Measurements from ENCODE around the gene IFNAR2.

The IFNAR2 gene

DNA sequence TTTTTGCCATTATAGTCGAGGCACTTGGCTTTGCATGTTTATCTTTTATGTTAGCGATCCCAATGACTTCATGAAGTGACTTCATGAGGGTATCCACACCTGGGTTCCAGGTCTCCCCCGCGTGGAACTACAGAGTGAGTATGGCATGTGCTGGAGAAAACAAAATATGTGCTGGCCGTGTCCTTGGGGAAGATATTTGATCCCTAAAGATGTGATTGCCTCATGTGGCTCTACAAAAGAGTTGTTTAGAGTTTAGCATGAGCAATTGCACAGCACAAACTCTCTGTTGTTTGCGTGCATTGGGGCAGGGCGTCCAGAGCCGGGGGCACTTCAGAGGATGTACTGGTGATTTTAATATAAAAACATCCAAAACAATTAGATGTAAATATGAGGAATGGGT, 41.2 kb downstream of the IFNAR2 start:
- DNase-seq: no peak

DNA sequence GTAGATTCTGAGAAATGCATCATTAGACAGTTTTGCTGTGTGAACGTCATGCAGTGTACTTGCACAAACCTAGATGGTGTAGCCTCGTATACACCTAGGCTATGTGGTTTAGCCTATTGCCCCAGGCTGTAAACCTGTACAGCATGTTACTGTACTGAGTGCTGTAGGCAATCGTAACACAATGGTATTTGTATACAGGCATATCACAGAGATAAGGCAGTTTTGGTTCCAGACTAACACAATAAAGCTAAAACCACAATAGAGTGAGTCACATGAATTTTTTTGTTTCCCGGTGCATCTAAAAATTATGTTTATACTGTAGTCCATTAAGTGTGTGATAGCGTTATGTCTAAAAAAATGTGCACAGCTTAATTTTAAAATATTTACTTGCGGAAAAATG, 43.3 kb downstream of the IFNAR2 start:
- DNase-seq: no peak

DNA sequence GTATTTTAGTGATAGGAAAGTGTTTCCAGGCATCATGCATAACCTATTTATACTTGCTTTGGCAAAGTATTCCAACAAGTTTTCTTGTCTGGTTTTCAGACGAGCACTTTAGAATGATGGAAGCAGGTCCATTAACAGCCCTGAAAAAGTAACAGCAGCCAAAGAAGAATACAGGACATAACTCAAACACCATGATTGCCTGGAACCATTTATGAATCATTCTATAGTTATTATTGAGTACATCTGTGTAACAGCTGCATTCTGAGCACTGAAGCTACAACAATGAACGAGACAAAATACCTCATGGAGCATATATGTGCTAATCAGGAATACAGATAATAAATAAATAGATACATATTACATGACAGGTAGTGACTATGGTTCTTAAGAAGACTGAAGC, 49.0 kb downstream of the IFNAR2 start:
- DNase-seq: no peak

DNA sequence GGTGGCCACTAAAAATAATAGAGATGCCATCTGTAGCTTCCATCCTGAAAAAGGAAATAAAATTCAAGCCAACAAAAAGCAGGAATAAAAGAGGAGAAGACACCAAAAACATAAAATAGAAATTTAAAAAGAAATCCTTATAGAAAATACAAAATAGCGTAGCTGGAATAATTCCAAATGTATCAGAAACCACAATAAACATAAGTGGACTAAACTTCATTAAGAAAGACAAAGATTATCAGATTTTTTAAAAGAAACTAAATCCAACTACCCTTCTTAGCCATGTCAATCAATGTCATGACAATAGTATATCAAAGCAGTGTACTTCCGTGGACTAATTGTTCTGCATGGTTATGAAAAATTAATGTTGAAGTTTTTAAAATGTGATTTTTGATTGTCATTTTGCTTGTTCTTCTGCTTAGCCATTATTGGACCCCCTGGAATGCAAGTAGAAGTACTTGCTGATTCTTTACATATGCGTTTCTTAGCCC, 49.6 kb downstream of the IFNAR2 start:
- no peak for DNase-seq

Measured in CD4-positive, alpha-beta T cell treated with Interleukin-12 subunit alpha and Interleukin-12 subunit beta, for 1 hour (primary cell).